HCT116 (cell line): ENCODE measurements around the gene SND1. TPM values are rescaled to one million over a fixed set of nuclear protein-coding genes. Genes with fewer than 3 reads are reported as not detected.

Experiments used
- ATAC-seq: fragments of 200-7000 bp; cut with Tn5 transposase; 2 replicates; pipeline ENCODE4 v1.9.1; 2020; ENCODE audit warnings: mild to moderate bottlenecking, moderate library complexity
- BruUV-seq: library from RNA; stranded (reverse); fragments of 400-500 nt; replicated peaks from 2 replicates; lab custom pipeline; 2021; lab: Mats Ljungman, UMichigan
- CTCF ChIA-PET: fragments of 300-600 bp; sonication (Branson Sonifier 250); formaldehyde crosslinking; loops from one replicate; lab custom pipeline; 2021; ENCODE audit warnings: antibody characterized with exemption; lab: Charles Lee
- POLR2A ChIA-PET: fragments of 300-600, 350-600 bp; sonication (Branson Sonifier 250); formaldehyde crosslinking; loops from one replicate; lab custom pipeline; 2021; ENCODE audit warnings: antibody characterized with exemption; lab: Charles Lee
- RAD21 ChIA-PET, 2 experiments: fragments of 300-600 bp; sonication (Branson Sonifier 250); formaldehyde crosslinking; loops; one replicate each; lab custom pipeline; 2023; ENCODE audit warnings: low total read pairs in 2 of 2; ENCODE audit not compliant: uncharacterized antibody in 2 of 2, unreplicated experiment in 2 of 2, low non-redundant PET in 1 of 2; lab: Charles Lee
- DNase-seq: peaks from one replicate; pipeline ENCODE4 v3.0.0-alpha.2; 2010; ENCODE audit warnings: low read depth, low spot score
- H2AFZ ChIP-seq: fragments of 200-600 bp; shearing (Covaris generic), sonication (generic); 2 replicates; pipeline ENCODE4 v1.6.1; 2017; ENCODE audit warnings: low read depth, mixed run types, mixed read lengths, antibody characterized with exemption, low read length; ENCODE audit not compliant: poor library complexity, severe bottlenecking
- H3K27ac ChIP-seq: 2 replicates; pipeline ENCODE4 v1.5.1; 2012; ENCODE audit warnings: low read depth, low read length
- H3K27me3 ChIP-seq: fragments of 200-600 bp; sonication (generic); 2 replicates; pipeline ENCODE4 v1.6.1; 2016; ENCODE audit warnings: mixed run types, low read length, mixed read lengths; ENCODE audit not compliant: insufficient read depth
- H3K36me3 ChIP-seq, 2 experiments: fragments of 200-500 bp in 1 of 2; fragments of 200-600 bp in 1 of 2; sonication (Bioruptor generic) in 1 of 2; sonication (generic) in 1 of 2; 2 replicates each; pipeline versions ENCODE4 v1.5.1 to v1.6.1; 2014 to 2016; ENCODE audit warnings: low read length in 2 of 2, inconsistent platforms in 1 of 2, mixed read lengths in 1 of 2, mixed run types in 1 of 2; ENCODE audit not compliant: insufficient read depth in 2 of 2, control insufficient read depth in 1 of 2
- H3K4me1 ChIP-seq, 2 experiments: fragments of 200-600 bp in 1 of 2; sonication (generic) in 1 of 2; 2 replicates each; pipeline versions ENCODE4 v1.5.1 to v1.6.1; 2012 to 2017; ENCODE audit warnings: low read length in 2 of 2, inconsistent platforms in 1 of 2, mild to moderate bottlenecking in 1 of 2, mixed read lengths in 1 of 2, mixed run types in 1 of 2, moderate library complexity in 1 of 2; ENCODE audit not compliant: insufficient read depth in 2 of 2, control insufficient read depth in 1 of 2
- H3K4me2 ChIP-seq: fragments of 200-600 bp; sonication (generic); 2 replicates; pipeline ENCODE4 v1.6.1; 2017; ENCODE audit warnings: mixed run types, low read length, mixed read lengths
- H3K4me3 ChIP-seq, 2 experiments: fragments of 200-600 bp in 1 of 2; sonication (generic) in 1 of 2; replicated peaks in 1 of 2; 2 replicates each; pipeline ENCODE4 v1.5.1; 2011 to 2016; ENCODE audit warnings: low read length in 2 of 2, control low read depth in 1 of 2, low read depth in 1 of 2, mild to moderate bottlenecking in 1 of 2, mixed read lengths in 1 of 2, mixed run types in 1 of 2
- H3K79me2 ChIP-seq: fragments of 200-600 bp; sonication (generic); 2 replicates; pipeline ENCODE4 v1.6.1; 2017; ENCODE audit warnings: mild to moderate bottlenecking, mixed run types, low read length, moderate library complexity, mixed read lengths; ENCODE audit not compliant: insufficient read depth
- H3K9ac ChIP-seq: fragments of 200-600 bp; sonication (generic); 2 replicates; pipeline ENCODE4 v1.6.1; 2016; ENCODE audit warnings: low read length, mixed read lengths
- H3K9me2 ChIP-seq: fragments of 200-600 bp; sonication (generic), shearing (Covaris generic); 2 replicates; pipeline ENCODE4 v1.6.1; 2017; ENCODE audit warnings: mixed run types, mild to moderate bottlenecking, moderate library complexity; ENCODE audit not compliant: insufficient read depth
- H3K9me3 ChIP-seq, 2 experiments: fragments of 200-500 bp in 1 of 2; fragments of 200-600 bp in 1 of 2; sonication (Bioruptor generic) in 1 of 2; sonication (generic) in 1 of 2; 2 replicates each; pipeline ENCODE4 v1.6.1; 2014 to 2017; ENCODE audit warnings: low read length in 2 of 2, mixed read lengths in 2 of 2, inconsistent platforms in 1 of 2, low read depth in 1 of 2, mild to moderate bottlenecking in 1 of 2, mixed run types in 1 of 2, moderate library complexity in 1 of 2; ENCODE audit not compliant: control insufficient read depth in 1 of 2, insufficient read depth in 1 of 2
- H4K20me1 ChIP-seq: fragments of 200-600 bp; sonication (generic), shearing (Covaris generic); 2 replicates; pipeline ENCODE4 v1.6.1; 2017; ENCODE audit warnings: mixed run types, mild to moderate bottlenecking, moderate library complexity; ENCODE audit not compliant: insufficient read depth
- CBX3 ChIP-seq: IDR thresholded peaks from 2 replicates; pipeline ENCODE4 v1.6.1; 2012; ENCODE audit warnings: low read depth
- CEBPB ChIP-seq: IDR thresholded peaks from 2 replicates; pipeline ENCODE4 v1.6.1; 2012; ENCODE audit warnings: low read depth
- EGR1 ChIP-seq: IDR thresholded peaks from 2 replicates; pipeline ENCODE4 v1.6.1; 2012; ENCODE audit warnings: low read depth
- ELF1 ChIP-seq: IDR thresholded peaks from 2 replicates; pipeline ENCODE4 v1.6.1; 2012; ENCODE audit warnings: low read depth, borderline replicate concordance
- EZH2phosphoT487 ChIP-seq: fragments of 200-600 bp; IDR thresholded peaks from 2 replicates; pipeline ENCODE4 v1.6.1; 2018; ENCODE audit warnings: antibody characterized with exemption, borderline replicate concordance
- FOSL1 ChIP-seq: IDR thresholded peaks from 2 replicates; pipeline ENCODE4 v1.6.1; 2012; ENCODE audit warnings: low read depth
- POLR2A ChIP-seq: IDR thresholded peaks from 2 replicates; pipeline ENCODE4 v1.7.0; 2011; ENCODE audit warnings: borderline replicate concordance; ENCODE audit not compliant: insufficient read depth, insufficient read length; ENCODE audit errors: extremely low read depth
- POLR2AphosphoS5 ChIP-seq: IDR thresholded peaks from 2 replicates; pipeline ENCODE4 v1.6.1; 2011; ENCODE audit warnings: mild to moderate bottlenecking, low read depth, low read length, moderate library complexity
- SIN3A ChIP-seq: IDR thresholded peaks from 2 replicates; pipeline ENCODE4 v1.6.1; 2012; ENCODE audit warnings: low read depth
- SP1 ChIP-seq: IDR thresholded peaks from 2 replicates; pipeline ENCODE4 v1.6.1; 2012; ENCODE audit warnings: low read depth
- SRF ChIP-seq: IDR thresholded peaks from 2 replicates; pipeline ENCODE4 v1.6.1; 2012; ENCODE audit warnings: low read depth
- TCF7L2 ChIP-seq: IDR thresholded peaks from 2 replicates; pipeline ENCODE4 v1.7.0; 2011; ENCODE audit warnings: borderline replicate concordance, inconsistent platforms; ENCODE audit not compliant: insufficient read depth, insufficient read length; ENCODE audit errors: extremely low read depth
- YY1 ChIP-seq: IDR thresholded peaks from 2 replicates; pipeline ENCODE4 v1.6.1; 2011; ENCODE audit warnings: low read length, low read depth, moderate library complexity, mild to moderate bottlenecking; ENCODE audit not compliant: insufficient replicate concordance; ENCODE audit errors: extremely low read depth
- ZFX ChIP-seq: fragments of 450-650 bp; IDR thresholded peaks from 2 replicates; pipeline ENCODE4 v1.6.1; 2017
- ZNF274 ChIP-seq: fragments of 200-500 bp; sonication (Bioruptor generic); IDR thresholded peaks from 2 replicates; pipeline ENCODE4 v1.6.1; 2014; ENCODE audit warnings: mild to moderate bottlenecking, low read depth, low read length, inconsistent platforms
- intact Hi-C: fragments of 100-400 bp; cut with micrococcal nuclease; formaldehyde crosslinking; loops from 2 replicates; pipeline ENCODE4 v1.10.0; 2022
- total RNA-seq: library from RNA; stranded (reverse); gene quantifications from one replicate; pipeline ENCODE4 v1.2.1, GENCODE V29; 2021; ENCODE audit not compliant: unreplicated experiment
- TF ChIP-seq, protein P1 (sequence below): IDR thresholded peaks from 2 replicates; pipeline ENCODE4 v1.6.1; 2012
- TF ChIP-seq, protein P2 (sequence below): IDR thresholded peaks from 2 replicates; pipeline ENCODE4 v1.6.1; 2012; ENCODE audit warnings: low read depth
- TF ChIP-seq, protein P3 (sequence below), 3 experiments: fragments of 200-600 bp in 1 of 3; sonication (generic) in 1 of 3; IDR thresholded peaks in 2 of 3; conservative IDR thresholded peaks in 1 of 3; 2 replicates each; pipeline ENCODE4 v1.5.1; 2012 to 2017; ENCODE audit warnings: low read depth in 2 of 3, low read length in 2 of 3, antibody characterized with exemption in 1 of 3, borderline replicate concordance in 1 of 3, control low read depth in 1 of 3, mild to moderate bottlenecking in 1 of 3, mixed read lengths in 1 of 3, mixed run types in 1 of 3, moderate library complexity in 1 of 3; ENCODE audit not compliant: insufficient read depth in 1 of 3

Gene SND1
- total RNA-seq, 1 experiment from 2014 or later = 169 TPM

DNA sequence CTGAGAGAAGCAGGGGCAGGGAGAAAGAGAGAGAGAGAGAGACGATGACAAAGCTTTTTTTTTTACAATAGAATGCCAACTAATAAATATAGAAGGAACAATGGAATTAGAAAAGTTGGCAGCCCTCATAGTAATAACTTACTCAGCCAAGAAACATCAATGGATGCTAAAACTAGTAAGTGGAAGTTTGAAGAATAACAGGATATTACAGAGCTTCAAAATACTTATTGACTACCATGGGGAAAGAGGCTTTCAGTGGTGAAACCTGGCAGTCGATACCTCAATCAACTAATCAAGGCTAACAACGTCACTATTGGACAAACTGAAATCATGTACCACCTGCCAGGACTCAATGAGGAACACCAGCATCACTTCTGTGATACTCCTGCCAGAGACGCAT, 479.7 kb downstream of the SND1 start:
- CTCF ChIA-PET = no interaction called here
- ATAC-seq = no peak

More for the DNA sequence above, 479.7 kb downstream of the SND1 start:
- RAD21 ChIA-PET = no interaction called here
- Histone ChIP-seq H3K4me2 (no peak overlapping the region), H4K20me1 (no peaks in the 10 kb centered on the region), H3K36me3 (no peaks in the 10 kb centered on the region), H3K9me2 (no peaks in the 10 kb centered on the region), H3K27me3 (peaks cover 16% of the 10 kb centered on the region), H3K4me3 (no peak overlapping the region), H3K9me3 (no peaks in the 10 kb centered on the region), H3K79me2 (no peaks in the 10 kb centered on the region)
- intact Hi-C loops = no loop called here
- TF ChIP-seq ELF1 (no peak), CBX3 (no peak), ZNF274 (no peak), SP1 (no peak), FOSL1 (no peak), CEBPB (no peak), TCF7L2 (no peak), ZFX (no peak), YY1 (no peak), POLR2A (no peak), EGR1 (no peak), SIN3A (no peak), POLR2AphosphoS5 (no peak), EZH2phosphoT487 (no peak), SRF (no peak)
- TF ChIP-seq, protein P1, sequence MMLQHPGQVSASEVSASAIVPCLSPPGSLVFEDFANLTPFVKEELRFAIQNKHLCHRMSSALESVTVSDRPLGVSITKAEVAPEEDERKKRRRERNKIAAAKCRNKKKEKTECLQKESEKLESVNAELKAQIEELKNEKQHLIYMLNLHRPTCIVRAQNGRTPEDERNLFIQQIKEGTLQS = no peak
- TF ChIP-seq, protein P2, sequence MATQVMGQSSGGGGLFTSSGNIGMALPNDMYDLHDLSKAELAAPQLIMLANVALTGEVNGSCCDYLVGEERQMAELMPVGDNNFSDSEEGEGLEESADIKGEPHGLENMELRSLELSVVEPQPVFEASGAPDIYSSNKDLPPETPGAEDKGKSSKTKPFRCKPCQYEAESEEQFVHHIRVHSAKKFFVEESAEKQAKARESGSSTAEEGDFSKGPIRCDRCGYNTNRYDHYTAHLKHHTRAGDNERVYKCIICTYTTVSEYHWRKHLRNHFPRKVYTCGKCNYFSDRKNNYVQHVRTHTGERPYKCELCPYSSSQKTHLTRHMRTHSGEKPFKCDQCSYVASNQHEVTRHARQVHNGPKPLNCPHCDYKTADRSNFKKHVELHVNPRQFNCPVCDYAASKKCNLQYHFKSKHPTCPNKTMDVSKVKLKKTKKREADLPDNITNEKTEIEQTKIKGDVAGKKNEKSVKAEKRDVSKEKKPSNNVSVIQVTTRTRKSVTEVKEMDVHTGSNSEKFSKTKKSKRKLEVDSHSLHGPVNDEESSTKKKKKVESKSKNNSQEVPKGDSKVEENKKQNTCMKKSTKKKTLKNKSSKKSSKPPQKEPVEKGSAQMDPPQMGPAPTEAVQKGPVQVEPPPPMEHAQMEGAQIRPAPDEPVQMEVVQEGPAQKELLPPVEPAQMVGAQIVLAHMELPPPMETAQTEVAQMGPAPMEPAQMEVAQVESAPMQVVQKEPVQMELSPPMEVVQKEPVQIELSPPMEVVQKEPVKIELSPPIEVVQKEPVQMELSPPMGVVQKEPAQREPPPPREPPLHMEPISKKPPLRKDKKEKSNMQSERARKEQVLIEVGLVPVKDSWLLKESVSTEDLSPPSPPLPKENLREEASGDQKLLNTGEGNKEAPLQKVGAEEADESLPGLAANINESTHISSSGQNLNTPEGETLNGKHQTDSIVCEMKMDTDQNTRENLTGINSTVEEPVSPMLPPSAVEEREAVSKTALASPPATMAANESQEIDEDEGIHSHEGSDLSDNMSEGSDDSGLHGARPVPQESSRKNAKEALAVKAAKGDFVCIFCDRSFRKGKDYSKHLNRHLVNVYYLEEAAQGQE = no peak
- TF ChIP-seq, protein P3, sequence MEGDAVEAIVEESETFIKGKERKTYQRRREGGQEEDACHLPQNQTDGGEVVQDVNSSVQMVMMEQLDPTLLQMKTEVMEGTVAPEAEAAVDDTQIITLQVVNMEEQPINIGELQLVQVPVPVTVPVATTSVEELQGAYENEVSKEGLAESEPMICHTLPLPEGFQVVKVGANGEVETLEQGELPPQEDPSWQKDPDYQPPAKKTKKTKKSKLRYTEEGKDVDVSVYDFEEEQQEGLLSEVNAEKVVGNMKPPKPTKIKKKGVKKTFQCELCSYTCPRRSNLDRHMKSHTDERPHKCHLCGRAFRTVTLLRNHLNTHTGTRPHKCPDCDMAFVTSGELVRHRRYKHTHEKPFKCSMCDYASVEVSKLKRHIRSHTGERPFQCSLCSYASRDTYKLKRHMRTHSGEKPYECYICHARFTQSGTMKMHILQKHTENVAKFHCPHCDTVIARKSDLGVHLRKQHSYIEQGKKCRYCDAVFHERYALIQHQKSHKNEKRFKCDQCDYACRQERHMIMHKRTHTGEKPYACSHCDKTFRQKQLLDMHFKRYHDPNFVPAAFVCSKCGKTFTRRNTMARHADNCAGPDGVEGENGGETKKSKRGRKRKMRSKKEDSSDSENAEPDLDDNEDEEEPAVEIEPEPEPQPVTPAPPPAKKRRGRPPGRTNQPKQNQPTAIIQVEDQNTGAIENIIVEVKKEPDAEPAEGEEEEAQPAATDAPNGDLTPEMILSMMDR (IDR thresholded peaks at IDR 0.05 in 2 of 3, conservative IDR thresholded peaks at IDR 0.05 in 1 of 3; ENCODE audit: borderline replicate concordance in 1 of 3, insufficient read depth in 1 of 3, low read depth in 2 of 3, low read length in 2 of 3) = no peak
- TF ChIP-seq, all 23 proteins: peak for 0
- POLR2A ChIA-PET = no interaction called here
- H3K27ac ChIP-seq = no peak overlapping the region
- no TSS peak for BruUV-seq
- peaks cover 0 to 10% of the 10 kb centered on the region in 2 experiments; a peak in 2 of 4 replicates for H3K4me1 ChIP-seq
- no peak overlapping the region for H2AFZ ChIP-seq
- no peak overlapping the region for H3K9ac ChIP-seq
- no peak for DNase-seq
